ENCODE data around the gene FAM50A. TPM values are rescaled to one million over a fixed set of nuclear protein-coding genes. Genes with fewer than 3 reads are reported as not detected.
A peak's percentile ranks its signal among the peaks of the same experiment; 100 is the strongest.

The FAM50A gene
- total RNA-seq, 6 experiments from 2014 or later, result 77.3 to 103 (median 86.9) TPM

- Mint-ChIP-seq H3K27ac (peak overlapping the region; percentile 82), H3K4me1 (ENCODE audit: low read depth) (peaks cover 16% of the 10 kb centered on the region), H3K4me3 (peak overlapping the region; percentile 74), H3K27me3 (ENCODE audit: insufficient read depth) (no peaks in the 10 kb centered on the region), H3K9me3 (no peaks in the 10 kb centered on the region), H3K36me3 (ENCODE audit: low read depth) (no peaks in the 10 kb centered on the region)
- TF ChIP-seq CTCF (IDR thresholded peaks at IDR 0.05), result no peak
- DNase-seq, result no peak
Measured at GRCh38 chrX:154443479-154443910, 446 bp upstream of the FAM50A start.

- peak overlapping the region; percentile 75 for H3K4me3 Mint-ChIP-seq
- DNase-seq, result no peak
- peaks cover 11% of the 10 kb centered on the region; the same call in 1 of the 2 replicates for H3K4me1 Mint-ChIP-seq (ENCODE audit: low read depth)
- H3K27me3 Mint-ChIP-seq (ENCODE audit: insufficient read depth), result no peaks in the 10 kb centered on the region
- H3K9me3 Mint-ChIP-seq, result no peaks in the 10 kb centered on the region
- H3K27ac Mint-ChIP-seq, result 0 out of 2 replicates have a peak overlapping the region, but pooled peaks have one; percentile 9
- no peak for TF ChIP-seq CTCF (IDR thresholded peaks at IDR 0.05)
- H3K36me3 Mint-ChIP-seq (ENCODE audit: low read depth), result no peaks in the 10 kb centered on the region
Measured at GRCh38 chrX:154444755-154445246, 860 bp downstream of the FAM50A start.

- TF ChIP-seq CTCF (IDR thresholded peaks at IDR 0.05), result no peak
- H3K4me3 Mint-ChIP-seq, result no peak overlapping the region; the same call in 1 of the 2 replicates
- peak overlapping the region; percentile 16; the same call in 1 of the 2 replicates for H3K27ac Mint-ChIP-seq
- no peak for DNase-seq
- H3K4me1 Mint-ChIP-seq (ENCODE audit: low read depth), result peaks cover 11% of the 10 kb centered on the region; the same call in 1 of the 2 replicates
- H3K9me3 Mint-ChIP-seq, result no peaks in the 10 kb centered on the region
- H3K36me3 Mint-ChIP-seq (ENCODE audit: low read depth), result no peaks in the 10 kb centered on the region
- H3K27me3 Mint-ChIP-seq (ENCODE audit: insufficient read depth), result no peaks in the 10 kb centered on the region
Measured at GRCh38 chrX:154445776-154446175, 1.8 kb downstream of the FAM50A start.

GRCh38 chrX:154446430-154446829, 2.5 kb downstream of the FAM50A start:
- Mint-ChIP-seq H3K9me3 (no peaks in the 10 kb centered on the region), H3K4me3 (no peak overlapping the region), H3K4me1 (ENCODE audit: low read depth) (peaks cover 11% of the 10 kb centered on the region; the same call in 1 of the 2 replicates), H3K27me3 (ENCODE audit: insufficient read depth) (no peaks in the 10 kb centered on the region), H3K27ac (no peak overlapping the region), H3K36me3 (ENCODE audit: low read depth) (no peaks in the 10 kb centered on the region)
- no peak for TF ChIP-seq CTCF (IDR thresholded peaks at IDR 0.05)
- DNase-seq, result no peak

GRCh38 chrX:154448484-154448883, 4.5 kb downstream of the FAM50A start:
- DNase-seq, result no peak
- Mint-ChIP-seq H3K9me3 (no peaks in the 10 kb centered on the region), H3K4me3 (no peak overlapping the region), H3K4me1 (ENCODE audit: low read depth) (peaks cover 8% of the 10 kb centered on the region; the same call in 1 of the 2 replicates), H3K27me3 (ENCODE audit: insufficient read depth) (no peaks in the 10 kb centered on the region), H3K27ac (no peak overlapping the region), H3K36me3 (ENCODE audit: low read depth) (no peaks in the 10 kb centered on the region)
- no peak for TF ChIP-seq CTCF (IDR thresholded peaks at IDR 0.05)

Data from HFFc6 (cell line).